Stimulated activated memory B cell treated with anti-CD40 and anti-IgM and Interleukin-4, amounts not matched to agents 10 μg/mL and 1 μg/mL and 100 μg/mL, for 72 hours (primary cell): ENCODE data around the gene SMIM3.
A peak's percentile ranks its signal among the peaks of the same experiment; 100 is the strongest.

Experiments used
- ATAC-seq: fragments of 150-1000 bp; cut with Tn5 transposase; 2 replicates; pipeline ENCODE4 v1.10.0; 2021
- H3K27ac Mint-ChIP-seq: one replicate; pipeline ENCODE4 v1.8.0; 2022; ENCODE audit warnings: mild to moderate bottlenecking, mixed read lengths
- H3K27me3 Mint-ChIP-seq: one replicate; pipeline ENCODE4 v1.8.0; 2022; ENCODE audit warnings: mixed read lengths
- H3K36me3 Mint-ChIP-seq: one replicate; pipeline ENCODE4 v1.8.0; 2022; ENCODE audit warnings: mixed read lengths
- H3K4me1 Mint-ChIP-seq: one replicate; pipeline ENCODE4 v1.8.0; 2022; ENCODE audit warnings: mixed read lengths
- H3K4me3 Mint-ChIP-seq: one replicate; pipeline ENCODE4 v1.8.0; 2022; ENCODE audit warnings: mild to moderate bottlenecking, moderate library complexity, mixed read lengths
- H3K9me3 Mint-ChIP-seq: one replicate; pipeline ENCODE4 v1.8.0; 2022; ENCODE audit warnings: mixed read lengths

The SMIM3 gene

DNA sequence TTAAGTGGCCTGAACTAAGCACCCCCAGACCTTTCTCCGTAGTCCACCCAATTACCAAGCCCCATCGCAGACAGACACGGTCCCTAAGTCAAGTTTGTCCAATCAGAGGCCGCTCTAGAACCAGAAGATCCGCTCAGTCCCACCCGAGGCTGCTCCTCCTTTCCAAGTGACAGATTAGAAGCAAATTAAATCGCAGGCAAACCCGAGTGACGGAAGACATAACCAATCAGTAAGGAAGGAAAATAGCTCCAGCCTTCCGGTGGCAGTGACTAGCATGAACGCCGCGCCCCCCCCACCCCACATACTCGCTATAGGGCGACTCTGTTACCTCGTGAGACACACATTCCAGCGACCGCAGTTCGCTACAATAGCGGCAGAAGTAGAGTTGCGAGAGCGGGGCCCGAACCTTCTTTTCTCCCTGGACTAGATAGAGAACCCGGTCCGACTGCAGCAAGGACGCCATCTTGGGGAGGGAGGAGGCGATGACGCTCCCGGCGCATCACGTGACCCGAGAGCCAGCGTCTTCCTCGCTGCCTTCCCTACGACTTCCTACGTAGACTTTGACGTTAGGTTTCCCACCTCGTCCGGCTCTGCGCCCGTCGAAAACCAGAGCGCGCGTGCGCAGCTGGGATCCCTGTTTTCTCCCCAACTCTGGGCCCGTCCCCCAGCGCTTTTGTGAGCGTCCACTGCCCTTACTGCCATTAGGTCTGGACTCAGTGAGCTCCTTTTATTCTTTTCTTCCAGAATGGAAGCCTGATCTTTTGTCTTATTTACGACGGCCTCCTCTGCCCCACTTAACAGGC, 19.8 kb upstream of the SMIM3 start, which contains the start of gene DCTN4:
DCTN4 (minus strand) TSS at position 487 of the 803 bp plus-strand sequence; CDS start at position 463, 24 bp downstream.
- Mint-ChIP-seq H3K27ac (no peak within 1 kb of the TSS), H3K27me3 (peaks cover 16% of the 10 kb centered on the region), H3K4me1 (peaks cover 17% of the 10 kb centered on the region), H3K36me3 (peaks cover 18% of the 10 kb centered on the region), H3K4me3 (no peak within 1 kb of the TSS), H3K9me3 (no peaks in the 10 kb centered on the region)
- ATAC-seq: peak; percentile 98

- H3K27ac Mint-ChIP-seq: no peak overlapping the region
- H3K4me1 Mint-ChIP-seq: peaks cover 17% of the 10 kb centered on the region
- no peak overlapping the region for H3K4me3 Mint-ChIP-seq
- H3K36me3 Mint-ChIP-seq: peaks cover 14% of the 10 kb centered on the region
- H3K27me3 Mint-ChIP-seq: peaks cover 20% of the 10 kb centered on the region
- H3K9me3 Mint-ChIP-seq: no peaks in the 10 kb centered on the region
- ATAC-seq: no peak
These were observed 19.3 kb upstream of the SMIM3 start for GRCh38 chr5:150759334-150759583.

- no peak for ATAC-seq
- peaks cover 30% of the 10 kb centered on the region for H3K27me3 Mint-ChIP-seq
- H3K9me3 Mint-ChIP-seq: peaks cover 4% of the 10 kb centered on the region
- no peak overlapping the region for H3K27ac Mint-ChIP-seq
- H3K36me3 Mint-ChIP-seq: peaks cover 6% of the 10 kb centered on the region
- no peak overlapping the region for H3K4me3 Mint-ChIP-seq
- H3K4me1 Mint-ChIP-seq: peaks cover 9% of the 10 kb centered on the region
These were observed 16.3 kb upstream of the SMIM3 start for GRCh38 chr5:150762211-150762610.

DNA sequence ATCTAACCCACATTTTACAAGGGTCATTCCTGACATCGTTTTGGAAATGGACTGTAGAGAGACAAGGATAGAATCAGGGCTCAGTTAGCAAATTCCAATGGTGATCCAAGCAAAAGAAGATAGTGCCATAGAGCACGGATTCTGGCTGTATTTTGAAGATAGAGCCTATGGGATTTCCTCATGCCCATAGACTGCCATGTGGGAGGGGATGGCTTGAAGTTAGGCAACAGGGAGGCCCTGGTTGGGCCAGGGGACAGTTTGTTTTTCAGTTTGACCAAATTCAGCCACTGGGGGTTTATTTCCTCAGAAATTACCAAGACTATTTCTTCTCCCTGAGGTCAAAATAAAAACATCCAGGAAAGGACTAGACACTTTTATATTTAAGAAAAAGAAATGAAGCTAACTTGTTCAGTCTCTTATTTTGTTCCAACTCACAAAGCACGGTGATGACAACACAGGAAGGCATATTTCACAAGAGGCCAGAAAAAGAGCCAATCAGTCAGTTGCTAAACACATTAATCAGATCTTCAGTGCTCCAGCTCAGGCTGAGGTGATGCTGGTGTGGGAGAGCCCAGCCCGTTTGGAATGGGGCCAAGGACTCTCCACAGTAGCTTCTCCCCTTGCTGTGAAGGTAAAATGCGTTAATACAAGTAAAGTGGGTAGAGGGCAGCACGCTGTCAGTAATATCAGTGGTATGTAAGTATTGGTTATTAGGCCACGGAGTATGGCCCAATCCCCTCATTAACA, 15.4 kb upstream of the SMIM3 start:
- Mint-ChIP-seq H3K27me3 (peaks cover 30% of the 10 kb centered on the region), H3K9me3 (peaks cover 4% of the 10 kb centered on the region), H3K4me3 (no peak overlapping the region), H3K4me1 (peaks cover 6% of the 10 kb centered on the region), H3K27ac (no peak overlapping the region), H3K36me3 (peaks cover 6% of the 10 kb centered on the region)
- no peak for ATAC-seq

DNA sequence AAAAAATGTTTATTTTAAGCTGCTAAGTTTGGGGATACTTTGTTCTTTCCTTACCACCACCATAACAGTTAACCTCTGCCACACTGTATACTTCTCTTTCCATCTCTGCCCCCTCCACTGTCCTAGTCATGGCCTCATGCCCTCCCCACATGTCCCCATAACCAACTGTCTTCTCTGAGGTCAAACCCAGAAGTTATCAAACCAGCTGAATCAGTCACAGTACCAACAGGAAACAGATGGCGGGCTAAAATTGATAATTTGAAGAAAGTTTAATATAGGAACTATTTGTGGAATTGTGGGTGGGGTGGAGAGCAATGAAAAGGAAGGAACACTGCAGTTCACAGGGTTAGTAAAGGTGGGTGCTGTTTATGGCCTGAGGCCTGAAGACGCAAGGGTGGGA, 14.0 kb upstream of the SMIM3 start:
- H3K4me1 Mint-ChIP-seq: no peaks in the 10 kb centered on the region
- peaks cover 6% of the 10 kb centered on the region for H3K36me3 Mint-ChIP-seq
- no peak for ATAC-seq
- no peak overlapping the region for H3K4me3 Mint-ChIP-seq
- no peak overlapping the region for H3K27ac Mint-ChIP-seq
- H3K27me3 Mint-ChIP-seq: peaks cover 33% of the 10 kb centered on the region
- H3K9me3 Mint-ChIP-seq: peaks cover 4% of the 10 kb centered on the region

GRCh38 chr5:150765011-150765798, 13.4 kb upstream of the SMIM3 start:
- Mint-ChIP-seq H3K4me3 (no peak overlapping the region), H3K9me3 (peaks cover 4% of the 10 kb centered on the region), H3K27ac (no peak overlapping the region), H3K4me1 (no peaks in the 10 kb centered on the region), H3K36me3 (peaks cover 6% of the 10 kb centered on the region), H3K27me3 (peaks cover 40% of the 10 kb centered on the region)
- no peak for ATAC-seq

- Mint-ChIP-seq H3K9me3 (peaks cover 4% of the 10 kb centered on the region), H3K4me1 (peaks cover 3% of the 10 kb centered on the region), H3K4me3 (no peak overlapping the region), H3K36me3 (peaks cover 6% of the 10 kb centered on the region), H3K27me3 (peaks cover 45% of the 10 kb centered on the region), H3K27ac (no peak overlapping the region)
- ATAC-seq: no peak
These were observed 12.8 kb upstream of the SMIM3 start for GRCh38 chr5:150765799-150766169.

DNA sequence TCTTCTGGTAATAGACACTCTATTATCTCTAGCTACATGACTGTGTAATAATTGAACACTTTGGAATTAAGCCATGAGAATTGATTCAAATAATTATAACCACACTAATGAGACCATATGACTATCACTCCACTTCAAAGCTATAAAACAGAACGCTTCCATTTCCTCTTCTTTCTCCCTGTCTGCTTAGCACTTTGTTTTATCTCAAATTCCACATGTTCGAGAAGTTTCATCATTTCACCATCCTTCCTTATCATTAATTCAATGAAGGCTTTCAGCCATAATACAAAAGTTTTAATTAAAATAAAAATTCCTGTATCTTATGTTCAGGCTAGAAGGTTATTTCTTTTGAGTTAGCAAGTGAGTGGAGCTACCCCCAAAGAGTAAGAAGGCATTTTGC, 12.3 kb upstream of the SMIM3 start:
- Mint-ChIP-seq H3K27ac (no peak overlapping the region), H3K4me1 (peaks cover 8% of the 10 kb centered on the region), H3K9me3 (peaks cover 4% of the 10 kb centered on the region), H3K27me3 (peaks cover 50% of the 10 kb centered on the region), H3K4me3 (no peak overlapping the region), H3K36me3 (peaks cover 7% of the 10 kb centered on the region)
- ATAC-seq: no peak

DNA sequence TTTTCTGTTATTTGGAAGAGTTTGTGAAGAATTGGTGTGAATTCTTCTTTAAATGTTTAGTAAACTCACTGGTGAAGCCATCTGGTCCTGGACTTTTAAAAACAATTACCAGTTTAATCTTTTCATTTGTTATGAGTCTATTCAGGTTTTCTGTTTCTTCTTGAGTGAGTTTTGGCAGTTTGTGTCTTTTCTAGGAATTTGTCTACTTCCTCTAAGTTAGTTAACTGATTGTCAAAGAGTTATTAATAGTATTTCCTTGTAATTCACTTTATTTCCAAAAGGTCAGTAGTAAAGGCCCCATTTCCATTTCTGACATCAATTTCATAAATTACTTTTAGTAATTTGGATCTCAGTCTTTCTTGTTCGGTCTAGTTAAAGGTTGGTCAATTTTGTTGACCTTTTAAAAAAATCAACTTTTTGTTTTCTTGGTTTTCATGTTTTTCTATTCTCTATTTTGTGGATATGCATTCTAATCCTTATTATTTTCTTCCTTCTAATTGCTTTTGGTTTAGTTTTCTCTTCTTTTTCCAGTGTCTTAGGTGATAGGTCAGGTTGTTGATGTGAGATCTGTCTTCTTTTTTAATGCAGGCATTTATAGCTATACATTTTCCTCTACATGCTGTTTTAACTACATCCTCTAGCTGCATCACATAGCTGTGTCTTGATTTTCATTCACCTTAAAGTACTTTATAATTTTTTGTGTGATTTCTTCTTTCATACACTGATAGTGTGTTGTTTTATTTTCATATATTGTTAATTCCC, 7.3 kb upstream of the SMIM3 start:
- no peak for ATAC-seq
- H3K9me3 Mint-ChIP-seq: peaks cover 7% of the 10 kb centered on the region
- H3K4me1 Mint-ChIP-seq: peaks cover 13% of the 10 kb centered on the region
- H3K27me3 Mint-ChIP-seq: peaks cover 41% of the 10 kb centered on the region
- no peak overlapping the region for H3K27ac Mint-ChIP-seq
- H3K36me3 Mint-ChIP-seq: peaks cover 6% of the 10 kb centered on the region
- H3K4me3 Mint-ChIP-seq: no peak overlapping the region

- peaks cover 6% of the 10 kb centered on the region for H3K36me3 Mint-ChIP-seq
- H3K4me1 Mint-ChIP-seq: peaks cover 18% of the 10 kb centered on the region
- peaks cover 7% of the 10 kb centered on the region for H3K9me3 Mint-ChIP-seq
- no peak overlapping the region for H3K4me3 Mint-ChIP-seq
- no peak for ATAC-seq
- no peak overlapping the region for H3K27ac Mint-ChIP-seq
- peaks cover 69% of the 10 kb centered on the region for H3K27me3 Mint-ChIP-seq
These were observed 4.4 kb upstream of the SMIM3 start for GRCh38 chr5:150774145-150774544.

DNA sequence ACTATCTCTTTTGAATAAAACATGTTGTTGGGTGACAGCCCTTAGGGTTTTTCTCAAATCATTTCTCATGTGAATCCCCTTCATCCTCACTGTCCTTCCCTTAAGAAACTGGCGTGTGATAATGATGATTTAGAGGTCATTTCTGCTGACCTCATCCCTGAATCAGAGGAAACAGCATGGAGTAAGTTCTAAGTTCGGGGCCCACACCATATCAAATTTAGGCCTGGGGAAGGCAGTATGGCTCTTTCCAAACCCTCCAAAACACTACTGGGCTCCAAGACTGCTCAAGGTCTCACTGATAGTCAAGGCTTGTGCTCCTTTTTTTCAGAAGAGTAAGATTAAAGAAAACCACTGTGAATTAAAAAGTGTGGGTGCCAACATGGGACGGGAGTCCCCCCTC, 872 bp upstream of the SMIM3 start:
- H3K27me3 Mint-ChIP-seq: peaks cover 57% of the 10 kb centered on the region
- no peak for ATAC-seq

GRCh38 chr5:150778088-150778516, 455 bp upstream of the SMIM3 start:
- Mint-ChIP-seq H3K27ac (no peak overlapping the region), H3K27me3 (peaks cover 57% of the 10 kb centered on the region), H3K36me3 (no peaks in the 10 kb centered on the region), H3K9me3 (no peaks in the 10 kb centered on the region), H3K4me3 (peak overlapping the region; percentile 87), H3K4me1 (peaks cover 29% of the 10 kb centered on the region)
- no peak for ATAC-seq

More for the DNA sequence above, 872 bp upstream of the SMIM3 start:
- H3K27ac Mint-ChIP-seq: no peak overlapping the region
- H3K36me3 Mint-ChIP-seq: no peaks in the 10 kb centered on the region
- peak overlapping the region; percentile 87 for H3K4me3 Mint-ChIP-seq
- no peaks in the 10 kb centered on the region for H3K9me3 Mint-ChIP-seq
- H3K4me1 Mint-ChIP-seq: peaks cover 28% of the 10 kb centered on the region

DNA sequence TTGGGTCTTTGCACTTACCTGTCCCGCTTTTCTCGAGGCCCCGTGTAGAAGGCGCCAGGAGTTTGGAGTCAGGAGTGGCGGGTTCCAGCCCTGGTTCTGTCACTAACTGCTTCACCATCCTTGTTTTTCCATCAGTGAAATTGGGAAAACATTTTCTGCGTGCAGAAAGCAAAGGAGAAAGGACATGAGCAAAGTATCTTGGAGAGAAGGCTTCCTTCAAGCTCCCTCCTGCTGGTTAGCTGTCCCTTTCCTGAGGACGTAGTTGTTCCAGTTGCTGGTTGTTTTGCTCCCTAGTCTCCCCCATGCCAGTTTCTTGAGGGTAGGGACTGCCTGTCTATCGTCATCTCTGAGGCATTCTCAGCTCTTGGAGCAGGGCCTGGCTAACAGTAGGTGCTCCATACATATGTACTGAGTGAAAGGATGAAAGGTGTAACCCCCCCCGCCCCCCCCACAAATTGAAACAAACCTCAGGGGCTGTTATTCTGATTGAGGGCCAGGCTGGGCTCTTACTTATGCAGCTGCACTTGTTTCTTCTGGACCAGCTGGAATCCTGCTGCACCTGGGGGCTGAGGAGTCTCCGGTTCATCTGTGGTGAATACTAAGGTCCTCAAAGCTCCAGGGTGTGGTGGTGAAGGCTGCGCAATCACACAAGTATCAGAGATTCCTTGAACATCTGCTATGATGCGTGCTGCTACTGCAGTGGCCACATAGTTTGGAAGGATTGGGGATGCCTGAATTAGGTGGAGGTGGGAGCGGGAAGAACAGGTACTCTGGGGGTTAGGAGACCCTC, 1.0 kb downstream of the SMIM3 start:
- no peak for ATAC-seq
- Mint-ChIP-seq H3K9me3 (no peaks in the 10 kb centered on the region), H3K4me1 (peaks cover 43% of the 10 kb centered on the region), H3K27ac (peak overlapping the region; percentile 76), H3K27me3 (peaks cover 57% of the 10 kb centered on the region), H3K36me3 (no peaks in the 10 kb centered on the region), H3K4me3 (peak overlapping the region; percentile 87)

DNA sequence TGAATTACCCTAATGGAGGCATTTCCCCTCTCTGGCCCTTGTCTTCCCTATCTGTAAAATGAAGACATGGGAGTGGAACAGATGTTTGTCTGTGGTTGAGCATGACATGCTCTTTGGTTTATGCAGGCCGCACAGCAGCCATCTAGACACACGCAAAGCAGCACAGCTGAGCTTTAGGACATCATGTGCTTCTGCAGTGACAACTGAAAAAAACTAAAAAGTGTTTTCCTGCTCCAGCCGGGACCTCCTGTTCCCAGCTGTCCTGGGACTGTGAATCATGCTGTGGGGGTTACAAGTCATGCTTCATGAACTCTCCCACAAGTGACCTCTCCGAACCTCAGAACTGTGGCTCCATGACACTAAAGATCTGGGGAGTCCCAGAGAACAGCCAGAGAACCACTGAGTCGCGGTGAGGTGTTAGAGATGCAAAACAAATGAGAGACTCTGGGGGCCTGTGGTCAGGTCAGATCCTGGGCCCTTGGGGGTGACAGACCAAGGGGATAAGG, 1.7 kb downstream of the SMIM3 start:
- Mint-ChIP-seq H3K36me3 (no peaks in the 10 kb centered on the region), H3K27me3 (peaks cover 55% of the 10 kb centered on the region), H3K27ac (peak overlapping the region; percentile 76), H3K4me1 (peaks cover 43% of the 10 kb centered on the region), H3K9me3 (no peaks in the 10 kb centered on the region), H3K4me3 (peak overlapping the region; percentile 14)
- peak; percentile 84 for ATAC-seq
